Measurements from ENCODE around the gene TMEM30B.

DNA sequence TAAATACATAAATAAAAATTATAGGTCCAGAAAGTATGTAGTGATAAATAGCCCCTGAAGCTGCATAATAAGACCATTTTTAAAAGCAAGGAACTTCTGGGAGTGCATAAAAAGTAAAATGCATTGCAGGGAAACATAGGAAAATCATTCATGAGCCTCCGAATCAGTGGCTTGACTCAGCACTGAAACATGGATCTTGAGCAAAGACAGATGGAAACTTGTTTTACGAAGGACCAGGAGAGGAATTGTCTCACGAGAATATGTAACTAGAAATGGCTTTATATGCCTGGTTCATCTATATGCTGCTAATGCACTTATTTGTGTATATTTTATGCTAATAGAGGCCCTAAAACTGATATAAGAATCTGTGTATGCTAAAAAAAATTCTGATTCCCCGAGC, 14.7 kb downstream of the TMEM30B start:
- TF ChIP-seq POLR2A (IDR thresholded peaks at IDR 0.05), result no peak
- no peak for TF ChIP-seq POLR2AphosphoS5 (IDR thresholded peaks at IDR 0.05)
- TF ChIP-seq, protein P1, sequence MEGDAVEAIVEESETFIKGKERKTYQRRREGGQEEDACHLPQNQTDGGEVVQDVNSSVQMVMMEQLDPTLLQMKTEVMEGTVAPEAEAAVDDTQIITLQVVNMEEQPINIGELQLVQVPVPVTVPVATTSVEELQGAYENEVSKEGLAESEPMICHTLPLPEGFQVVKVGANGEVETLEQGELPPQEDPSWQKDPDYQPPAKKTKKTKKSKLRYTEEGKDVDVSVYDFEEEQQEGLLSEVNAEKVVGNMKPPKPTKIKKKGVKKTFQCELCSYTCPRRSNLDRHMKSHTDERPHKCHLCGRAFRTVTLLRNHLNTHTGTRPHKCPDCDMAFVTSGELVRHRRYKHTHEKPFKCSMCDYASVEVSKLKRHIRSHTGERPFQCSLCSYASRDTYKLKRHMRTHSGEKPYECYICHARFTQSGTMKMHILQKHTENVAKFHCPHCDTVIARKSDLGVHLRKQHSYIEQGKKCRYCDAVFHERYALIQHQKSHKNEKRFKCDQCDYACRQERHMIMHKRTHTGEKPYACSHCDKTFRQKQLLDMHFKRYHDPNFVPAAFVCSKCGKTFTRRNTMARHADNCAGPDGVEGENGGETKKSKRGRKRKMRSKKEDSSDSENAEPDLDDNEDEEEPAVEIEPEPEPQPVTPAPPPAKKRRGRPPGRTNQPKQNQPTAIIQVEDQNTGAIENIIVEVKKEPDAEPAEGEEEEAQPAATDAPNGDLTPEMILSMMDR (IDR thresholded peaks at IDR 0.05), result no peak
